Esophagus (tissue), 2 donors: ENCODE measurements around the gene ZNF423. TPM values are rescaled to one million over a fixed set of nuclear protein-coding genes. Genes with fewer than 3 reads are reported as not detected.

Experiments
- H3K27ac ChIP-seq, 2 donors: one replicate each; pipeline ENCODE4 v1.5.1; 2013; ENCODE audit warnings: low read depth in 2 of 2, mild to moderate bottlenecking in 2 of 2, inconsistent platforms in 1 of 2, low read length in 1 of 2, moderate library complexity in 1 of 2
- H3K27me3 ChIP-seq, 2 donors: one replicate each; pipeline ENCODE4 v1.6.1; 2013; ENCODE audit warnings: low read length in 2 of 2, control low read depth in 1 of 2, mild to moderate bottlenecking in 1 of 2; ENCODE audit not compliant: insufficient read depth in 2 of 2, control insufficient read depth in 1 of 2
- H3K36me3 ChIP-seq, 2 donors: one replicate each; pipeline ENCODE4 v1.6.1; 2013; ENCODE audit warnings: low read length in 1 of 2; ENCODE audit not compliant: control insufficient read depth in 2 of 2, insufficient read depth in 2 of 2
- H3K4me1 ChIP-seq, 2 donors: one replicate each; pipeline ENCODE4 v1.6.1; 2013; ENCODE audit warnings: low read length in 1 of 2; ENCODE audit not compliant: control insufficient read depth in 2 of 2, insufficient read depth in 2 of 2
- H3K4me3 ChIP-seq, 2 donors: one replicate each; pipeline ENCODE4 v1.5.1; 2013; ENCODE audit warnings: low read length in 2 of 2, mild to moderate bottlenecking in 2 of 2, low read depth in 1 of 2, moderate library complexity in 1 of 2
- H3K9me3 ChIP-seq, 2 donors: one replicate each; pipeline ENCODE4 v1.6.1; 2013; ENCODE audit warnings: mild to moderate bottlenecking in 2 of 2, low read depth in 1 of 2, low read length in 1 of 2, moderate library complexity in 1 of 2; ENCODE audit not compliant: control insufficient read depth in 2 of 2, insufficient read depth in 1 of 2
- WGBS, 2 donors: extraction: QIAGEN DNeasy Blood & Tissue Kit; methylation state at CpG; one replicate each; pipeline ENCODE4 v1.1.7; 2013; 5-methylcytosine and 5-hydroxymethylcytosine counted together
- polyA plus RNA-seq, 2 donors: library from polyadenylated mRNA; stranded (reverse); fragments of 200-250 nt; gene quantifications; one replicate each; pipeline ENCODE4 v1.2.3, GENCODE V29; 2013
- donor health status: healthy with polysubstance abuse.
- donor health status: Bipolar disorder and iron deficiency.

The ZNF423 gene
- polyA plus RNA-seq, 2 donors = 0.53 to 0.67 TPM

DNA sequence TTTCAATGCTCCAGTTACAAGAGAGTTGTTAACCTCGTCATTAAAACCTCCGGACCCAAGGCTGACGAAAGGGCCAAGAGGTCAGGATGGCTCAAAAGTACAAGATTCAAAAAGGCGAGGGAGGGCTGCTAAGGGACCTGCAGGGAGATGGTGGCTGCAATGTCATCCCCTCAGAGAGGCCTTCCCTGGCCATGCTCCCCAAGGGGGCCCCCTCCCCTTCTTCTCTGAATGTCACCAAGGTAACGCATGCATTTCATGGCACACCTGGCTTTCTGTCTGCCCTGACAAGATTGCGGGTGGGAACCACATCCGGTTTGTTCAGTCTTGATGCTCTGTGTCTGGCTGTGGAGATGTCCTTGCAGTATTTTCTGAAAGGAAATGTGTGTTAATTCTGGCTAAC, 392.4 kb downstream of the ZNF423 start:
- H3K27ac ChIP-seq = no peak overlapping the region
- no peaks in the 10 kb centered on the region for H3K36me3 ChIP-seq
- H3K27me3 ChIP-seq = no peaks in the 10 kb centered on the region
- H3K4me3 ChIP-seq = no peak overlapping the region
- 63 to 74% methylated on average over 7 of the region's 7 CpGs for WGBS, 2 donors
- H3K4me1 ChIP-seq = no peaks in the 10 kb centered on the region
- H3K9me3 ChIP-seq = no peaks in the 10 kb centered on the region

DNA sequence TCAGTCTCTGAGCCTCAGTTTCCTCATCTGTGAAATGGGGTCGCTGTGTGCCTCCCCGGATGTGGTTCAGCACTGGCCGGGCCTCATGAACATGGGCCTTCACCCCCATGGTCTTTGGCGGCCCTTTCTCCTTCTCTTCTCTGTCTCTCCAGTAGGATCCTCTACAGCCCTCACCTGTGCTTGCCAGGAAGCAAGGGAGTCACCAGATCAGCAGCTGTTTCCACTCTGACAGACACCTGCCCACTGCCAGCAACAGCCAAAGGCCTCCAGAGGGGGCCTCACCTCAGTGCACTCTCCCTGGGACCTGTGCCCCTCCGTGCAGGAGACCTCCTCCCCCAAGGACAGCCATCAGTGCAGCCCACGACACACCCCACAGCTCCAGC, 392.9 kb downstream of the ZNF423 start:
- Histone ChIP-seq H3K9me3 (no peaks in the 10 kb centered on the region), H3K36me3 (no peaks in the 10 kb centered on the region), H3K4me1 (no peaks in the 10 kb centered on the region), H3K27me3 (no peaks in the 10 kb centered on the region), H3K27ac (no peak overlapping the region), H3K4me3 (no peak overlapping the region)
- 77 to 82% methylated on average over 6 of the region's 6 CpGs for WGBS, 2 donors

DNA sequence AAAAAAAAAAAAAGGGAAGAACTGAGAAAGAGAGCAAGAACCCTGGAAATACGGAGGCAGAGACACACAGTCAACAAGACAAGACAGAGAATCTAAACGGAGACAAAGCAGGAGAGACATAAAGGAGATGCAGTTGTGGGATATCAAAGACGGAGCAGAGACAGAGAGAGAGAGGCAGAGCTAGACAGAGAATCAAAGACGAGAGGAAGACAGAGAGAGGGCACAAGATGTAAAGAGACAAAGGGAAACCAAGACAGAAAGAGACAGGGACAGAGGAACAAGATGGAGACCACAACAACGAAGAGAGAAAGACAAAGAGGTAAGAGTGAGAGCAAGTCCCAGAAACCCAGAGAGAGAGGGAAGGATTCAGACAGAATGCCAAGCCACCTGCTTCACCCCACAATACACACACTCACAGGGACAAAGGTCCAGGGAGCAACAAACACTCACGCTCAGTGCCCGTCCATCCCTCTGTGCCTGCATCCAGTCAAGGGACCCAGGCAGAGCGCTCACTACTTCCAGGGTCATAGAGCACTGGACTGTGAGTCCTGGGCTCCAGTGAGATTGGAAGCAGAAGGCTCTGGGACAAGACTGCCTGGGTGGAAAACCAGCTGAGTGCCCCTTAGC, 393.4 kb downstream of the ZNF423 start:
- Histone ChIP-seq H3K9me3 (no peaks in the 10 kb centered on the region), H3K36me3 (no peaks in the 10 kb centered on the region), H3K27me3 (no peaks in the 10 kb centered on the region), H3K4me1 (no peaks in the 10 kb centered on the region), H3K27ac (no peak overlapping the region), H3K4me3 (no peak overlapping the region)
- WGBS, 2 donors = 80 to 89% methylated on average over 8 of the region's 8 CpGs

DNA sequence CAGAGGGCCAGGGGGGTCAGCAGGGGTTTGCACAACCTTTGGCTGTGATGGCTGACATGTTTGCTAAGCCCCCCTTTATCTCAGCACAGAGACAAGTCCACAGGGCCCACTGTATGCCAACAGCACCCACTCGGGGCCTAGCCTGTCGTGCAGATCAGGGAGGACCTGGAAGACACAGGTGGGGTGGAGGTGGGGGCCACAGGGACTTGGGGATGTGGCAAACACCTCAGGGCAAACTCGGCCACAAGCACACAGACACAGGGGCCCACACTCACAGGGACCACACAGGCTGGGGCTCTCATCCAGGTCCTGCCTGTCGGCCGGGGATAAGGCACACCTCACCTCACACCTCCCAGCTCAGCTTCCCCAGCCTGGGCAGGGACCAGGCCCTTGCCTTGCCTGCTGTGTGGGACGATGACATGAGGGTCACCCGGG, 394.4 kb downstream of the ZNF423 start:
- 90 to 92% methylated on average over 7 of the region's 7 CpGs for WGBS, 2 donors
- Histone ChIP-seq H3K36me3 (no peaks in the 10 kb centered on the region), H3K9me3 (no peaks in the 10 kb centered on the region), H3K27ac (no peak overlapping the region), H3K4me1 (no peaks in the 10 kb centered on the region), H3K4me3 (no peak overlapping the region), H3K27me3 (no peaks in the 10 kb centered on the region)

DNA sequence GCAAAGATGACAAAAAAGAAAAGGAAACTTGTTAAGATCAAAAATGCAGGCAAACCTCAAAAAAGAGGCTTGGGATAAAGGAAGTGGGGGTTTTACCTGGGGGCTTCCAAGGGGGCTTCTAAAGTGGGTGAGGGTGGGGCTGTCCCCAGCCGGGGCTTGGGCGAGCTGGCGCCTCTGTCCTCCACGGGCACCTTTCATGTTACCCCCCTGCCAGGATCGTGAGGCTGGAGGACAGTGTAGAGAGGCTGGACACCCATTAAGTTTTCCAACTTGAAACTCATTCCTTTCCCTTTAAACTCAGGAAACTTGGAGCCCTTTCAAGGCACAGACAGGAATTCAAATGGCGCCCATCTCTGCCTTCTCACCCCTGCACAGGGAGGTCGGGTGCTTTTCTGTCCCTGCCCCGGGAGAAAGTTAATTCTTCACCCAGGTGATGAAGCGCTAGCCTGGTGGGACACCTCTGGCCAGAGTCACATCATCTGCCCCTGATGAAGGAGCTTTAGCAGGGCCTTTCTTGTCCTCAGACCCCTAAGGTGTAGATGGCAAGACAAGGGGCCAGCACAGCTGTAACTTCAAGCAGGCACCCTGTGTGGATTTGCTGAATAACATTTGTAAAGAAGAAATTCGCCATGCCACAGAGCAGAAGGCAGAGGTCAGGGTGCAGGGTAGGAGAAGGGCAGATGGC, 395.0 kb downstream of the ZNF423 start:
- Histone ChIP-seq H3K9me3 (no peaks in the 10 kb centered on the region), H3K27me3 (no peaks in the 10 kb centered on the region), H3K27ac (no peak overlapping the region), H3K4me1 (no peaks in the 10 kb centered on the region), H3K4me3 (no peak overlapping the region), H3K36me3 (no peaks in the 10 kb centered on the region)
- 72 to 79% methylated on average over 10 of the region's 10 CpGs for WGBS, 2 donors

DNA sequence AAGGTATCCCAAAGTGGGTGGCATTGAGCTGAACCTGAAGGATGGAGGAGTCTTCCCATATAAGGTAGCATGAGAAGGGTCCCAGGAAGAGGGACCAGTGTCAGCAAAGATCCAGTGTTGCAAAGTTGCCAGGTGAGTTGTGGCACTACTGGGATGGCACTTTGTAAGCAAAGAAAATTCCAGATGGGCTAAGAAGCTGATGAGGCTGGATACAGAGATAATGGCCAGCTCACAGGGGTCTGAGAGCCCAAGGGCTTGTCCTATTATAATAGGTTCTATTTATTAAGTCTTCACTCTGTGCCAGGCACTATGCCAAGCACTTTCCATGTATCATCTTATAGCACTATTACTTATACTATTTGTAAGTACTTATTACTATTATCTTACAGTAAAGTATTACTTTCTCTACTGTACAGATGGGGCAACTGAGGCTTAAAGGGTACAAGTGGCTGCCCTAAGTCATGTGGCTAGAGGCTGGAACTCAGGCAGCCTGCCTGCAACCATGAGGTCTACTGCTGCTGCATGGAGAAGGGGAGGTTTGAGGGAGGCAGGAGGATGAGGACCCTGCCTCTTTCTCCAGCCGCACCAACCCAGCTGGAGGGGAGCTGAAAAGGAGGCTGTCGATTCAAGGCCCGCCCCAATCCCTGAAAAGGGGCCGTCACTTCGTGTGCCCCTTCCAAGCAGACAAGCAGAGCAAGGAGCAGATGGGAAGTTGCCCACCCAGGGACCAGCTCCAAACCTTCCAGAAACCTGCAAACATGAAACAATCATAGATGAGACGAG, 395.8 kb downstream of the ZNF423 start:
- H3K27me3 ChIP-seq = no peaks in the 10 kb centered on the region
- H3K36me3 ChIP-seq = no peaks in the 10 kb centered on the region
- H3K4me3 ChIP-seq = no peak overlapping the region
- H3K4me1 ChIP-seq = no peaks in the 10 kb centered on the region
- H3K9me3 ChIP-seq = no peaks in the 10 kb centered on the region
- H3K27ac ChIP-seq = no peak overlapping the region
- 81 to 85% methylated on average over 6 of the region's 6 CpGs for WGBS, 2 donors

DNA sequence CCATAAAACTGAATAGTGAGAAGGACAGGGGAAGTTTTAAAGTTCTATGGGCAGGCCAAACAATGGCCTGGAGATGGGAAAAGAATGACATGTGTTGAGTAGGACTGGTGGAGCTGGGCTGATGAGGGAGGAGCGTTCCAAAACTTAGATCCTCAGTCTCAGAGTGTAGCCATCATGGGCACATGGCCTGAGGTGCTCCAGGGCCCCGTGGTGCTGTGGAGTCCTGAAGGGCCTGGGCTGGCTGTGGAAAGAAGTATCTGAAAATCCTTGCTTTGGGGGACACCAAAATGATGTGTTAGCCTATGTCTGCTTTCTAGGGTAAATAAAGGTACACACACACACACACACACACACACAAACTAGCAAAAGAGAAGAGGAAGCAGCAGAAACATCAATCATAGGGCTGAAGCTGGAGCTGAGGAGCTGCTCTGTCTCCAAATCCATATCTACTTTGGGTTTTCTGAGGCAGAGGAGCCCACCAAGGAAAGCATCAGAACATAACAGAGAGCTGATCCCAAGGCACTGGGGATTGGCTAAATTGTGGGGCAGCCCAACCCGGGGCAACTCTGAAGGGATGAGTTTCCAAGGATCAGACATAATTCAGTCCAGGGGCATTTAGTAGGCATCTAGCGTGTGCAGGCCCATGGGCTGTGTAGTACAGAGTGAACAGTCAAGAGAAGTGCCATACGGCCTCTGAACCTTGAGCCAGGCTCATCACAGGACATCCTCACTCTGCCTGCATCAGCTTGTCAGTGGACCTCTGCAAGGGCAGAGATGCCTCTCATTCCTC, 397.1 kb downstream of the ZNF423 start:
- no peaks in the 10 kb centered on the region for H3K36me3 ChIP-seq
- no peaks in the 10 kb centered on the region for H3K9me3 ChIP-seq
- no peaks in the 10 kb centered on the region for H3K27me3 ChIP-seq
- no peaks in the 10 kb centered on the region for H3K4me1 ChIP-seq
- no peak overlapping the region for H3K27ac ChIP-seq
- H3K4me3 ChIP-seq = no peak overlapping the region
- WGBS, 2 donors = 90 to 92% methylated on average over 5 of the region's 5 CpGs

DNA sequence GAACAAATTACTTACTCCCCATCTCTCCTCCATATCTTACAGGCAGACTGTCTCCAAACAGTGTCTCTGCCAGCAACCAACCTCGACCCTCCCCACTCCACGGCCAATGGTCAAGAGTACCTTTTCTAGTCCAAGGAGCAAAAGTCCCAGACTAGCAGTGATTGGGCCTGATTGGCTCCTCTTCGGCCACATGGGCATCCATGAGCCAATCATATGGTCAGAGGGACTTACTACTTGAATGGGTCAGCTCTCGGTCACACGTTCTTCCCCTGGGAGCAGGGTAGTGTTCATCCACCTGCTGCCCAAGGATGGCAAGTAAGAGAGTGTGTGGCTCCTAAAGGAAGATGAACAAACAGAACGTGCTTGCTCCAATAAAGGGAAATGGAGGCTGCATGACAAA, 397.7 kb downstream of the ZNF423 start:
- H3K36me3 ChIP-seq = no peaks in the 10 kb centered on the region
- H3K4me3 ChIP-seq = no peak overlapping the region
- 84 to 88% methylated on average over 6 of the region's 6 CpGs for WGBS, 2 donors
- H3K9me3 ChIP-seq = no peaks in the 10 kb centered on the region
- H3K4me1 ChIP-seq = no peaks in the 10 kb centered on the region
- H3K27me3 ChIP-seq = no peaks in the 10 kb centered on the region
- H3K27ac ChIP-seq = no peak overlapping the region

DNA sequence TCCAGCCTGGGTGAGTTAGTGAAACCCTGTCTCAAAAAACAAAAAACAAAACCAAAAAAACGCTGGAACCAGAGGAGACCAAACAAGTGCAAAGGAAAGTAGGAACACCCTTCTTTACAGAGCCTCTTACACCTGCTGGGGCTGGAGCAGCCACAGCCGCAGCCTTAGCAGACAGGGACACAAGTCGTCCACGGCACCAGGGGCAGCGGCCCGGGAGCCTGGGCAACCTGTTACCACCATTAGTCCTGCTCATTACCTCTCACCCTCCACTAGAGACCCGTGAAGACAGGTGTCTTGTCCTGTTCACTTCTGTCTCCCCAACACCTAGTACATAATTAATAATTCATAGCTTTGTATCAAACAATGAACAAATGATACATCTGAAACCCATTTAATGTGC, 398.7 kb downstream of the ZNF423 start:
- 81 to 84% methylated on average over 7 of the region's 7 CpGs for WGBS, 2 donors
- Histone ChIP-seq H3K36me3 (no peaks in the 10 kb centered on the region), H3K27me3 (no peaks in the 10 kb centered on the region), H3K4me1 (no peaks in the 10 kb centered on the region), H3K4me3 (no peak overlapping the region), H3K9me3 (no peaks in the 10 kb centered on the region), H3K27ac (no peak overlapping the region)
